SU-DHL-6 (cell line): ENCODE measurements around the gene PRDM12.

Experiments used
- H2AFZ ChIP-seq: fragments of 200-600 bp; sonication (generic); 2 replicates; pipeline ENCODE4 v1.6.1; 2014; ENCODE audit warnings: low read depth, mild to moderate bottlenecking, moderate library complexity, mixed read lengths, antibody characterized with exemption, low read length; ENCODE audit not compliant: severe bottlenecking
- H3F3A ChIP-seq: fragments of 200-600 bp; shearing (Covaris generic); 2 replicates; pipeline ENCODE4 v1.6.0; 2016; ENCODE audit warnings: antibody characterized with exemption, mild to moderate bottlenecking; ENCODE audit not compliant: insufficient read depth
- H3K27ac ChIP-seq: fragments of 200-600 bp; sonication (generic); 2 replicates; pipeline ENCODE4 v1.5.1; 2016; ENCODE audit warnings: low read depth, mild to moderate bottlenecking, low read length, moderate library complexity, mixed read lengths
- H3K27me3 ChIP-seq: fragments of 200-600 bp; sonication (generic), shearing (Covaris generic); 2 replicates; pipeline ENCODE4 v1.6.0; 2014; ENCODE audit warnings: mild to moderate bottlenecking, low read length
- H3K36me3 ChIP-seq: fragments of 200-600 bp; sonication (generic); 2 replicates; pipeline ENCODE4 v1.6.1; 2014; ENCODE audit warnings: mild to moderate bottlenecking, low read length, mixed read lengths
- H3K4me2 ChIP-seq: fragments of 300-600, 200-600 bp; shearing (Covaris generic), sonication (generic); 2 replicates; pipeline ENCODE4 v1.6.0; 2014; ENCODE audit warnings: low read length, low read depth, mild to moderate bottlenecking; ENCODE audit not compliant: poor library complexity, severe bottlenecking
- H3K4me3 ChIP-seq: fragments of 200-600 bp; sonication (generic); 2 replicates; pipeline ENCODE4 v1.5.1; 2014; ENCODE audit warnings: antibody characterized with exemption, low read length, mild to moderate bottlenecking, mixed read lengths; ENCODE audit not compliant: insufficient read depth, poor library complexity, severe bottlenecking
- H3K79me2 ChIP-seq: fragments of 200-600 bp; sonication (generic); 2 replicates; pipeline ENCODE4 v1.6.1; 2014; ENCODE audit warnings: mild to moderate bottlenecking, low read length, moderate library complexity; ENCODE audit not compliant: insufficient read depth
- H3K9ac ChIP-seq: fragments of 200-600 bp; sonication (generic); 2 replicates; pipeline ENCODE4 v1.7.0; 2014; ENCODE audit warnings: mild to moderate bottlenecking, low read length
- H3K9me2 ChIP-seq: fragments of 200-600 bp; sonication (generic); replicated peaks from 2 replicates; pipeline ENCODE4 v1.6.1; 2014; ENCODE audit warnings: low read length; ENCODE audit not compliant: insufficient read depth
- H3K9me3 ChIP-seq: fragments of 200-600 bp; sonication (generic); 2 replicates; pipeline ENCODE4 v1.6.1; 2014; ENCODE audit warnings: low read length, mixed read lengths; ENCODE audit not compliant: insufficient read depth
- H4K20me1 ChIP-seq: fragments of 200-600 bp; sonication (generic); 2 replicates; pipeline ENCODE4 v1.6.1; 2014; ENCODE audit warnings: low read depth, mild to moderate bottlenecking, antibody characterized with exemption, low read length, moderate library complexity, mixed read lengths
- EZH2phosphoT487 ChIP-seq: fragments of 200-600 bp; sonication (generic), shearing (Covaris generic); conservative IDR thresholded peaks from 2 replicates; pipeline ENCODE4 v1.6.1; 2018; ENCODE audit warnings: mild to moderate bottlenecking, antibody characterized with exemption, low read length, moderate library complexity, mixed read lengths
- TF ChIP-seq, protein P1 (sequence below): fragments of 200-600 bp; sonication (generic); IDR thresholded peaks from one replicate; pipeline ENCODE4 v1.5.1; 2017; ENCODE audit warnings: antibody characterized with exemption, mild to moderate bottlenecking, low read length, moderate library complexity; ENCODE audit not compliant: insufficient read depth, poor library complexity, severe bottlenecking

The PRDM12 gene

DNA sequence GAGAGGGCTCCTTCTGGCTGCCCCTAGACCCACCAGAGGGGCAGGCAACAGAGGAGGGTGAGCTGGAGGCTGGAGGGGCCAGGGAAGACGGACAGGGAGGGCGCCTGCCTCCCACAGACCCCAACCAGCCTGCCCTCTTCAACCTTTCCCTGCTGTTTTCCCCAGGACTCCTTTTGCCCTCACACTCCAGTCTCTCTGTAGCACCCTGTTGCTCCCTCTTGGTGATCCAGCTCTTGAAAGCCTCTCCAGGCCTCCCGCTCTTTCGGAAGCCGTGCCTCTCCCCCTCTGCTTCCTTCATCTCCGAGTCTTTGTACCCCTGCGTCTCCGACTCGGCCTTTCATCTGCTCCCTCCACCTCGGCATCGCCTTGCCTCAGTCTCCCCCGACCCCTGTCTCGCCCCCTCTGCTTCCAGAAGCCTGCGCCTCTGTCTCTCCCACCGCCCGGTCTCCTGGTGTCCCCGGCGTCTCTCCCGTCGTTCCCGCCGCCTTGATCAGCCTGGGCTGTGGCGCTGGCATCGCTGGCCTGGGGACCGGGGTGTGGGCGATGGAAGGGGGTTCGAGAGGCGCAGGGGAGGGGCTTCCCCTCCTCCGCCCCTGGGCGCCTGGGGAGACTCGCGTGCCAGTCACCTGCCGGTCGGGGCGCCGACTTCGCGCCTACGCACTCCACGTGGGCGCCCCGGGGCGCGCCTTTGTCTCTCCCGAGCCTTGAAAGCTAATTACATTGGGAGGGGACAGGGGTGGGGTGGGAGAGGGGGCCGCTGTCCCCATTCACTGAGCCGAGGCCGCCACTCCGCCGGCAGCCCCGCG, 5.3 kb upstream of the PRDM12 start:
- Histone ChIP-seq H3K27me3 (no peaks in the 10 kb centered on the region), H3K27ac (no peak overlapping the region), H3K4me2 (no peak overlapping the region), H3K9me3 (no peaks in the 10 kb centered on the region), H2AFZ (no peak overlapping the region), H3K4me3 (no peak overlapping the region), H3K9me2 (no peaks in the 10 kb centered on the region), H4K20me1 (no peaks in the 10 kb centered on the region), H3K79me2 (no peaks in the 10 kb centered on the region), H3F3A (no peaks in the 10 kb centered on the region), H3K9ac (no peak overlapping the region), H3K36me3 (no peaks in the 10 kb centered on the region)
- TF ChIP-seq, protein P1, sequence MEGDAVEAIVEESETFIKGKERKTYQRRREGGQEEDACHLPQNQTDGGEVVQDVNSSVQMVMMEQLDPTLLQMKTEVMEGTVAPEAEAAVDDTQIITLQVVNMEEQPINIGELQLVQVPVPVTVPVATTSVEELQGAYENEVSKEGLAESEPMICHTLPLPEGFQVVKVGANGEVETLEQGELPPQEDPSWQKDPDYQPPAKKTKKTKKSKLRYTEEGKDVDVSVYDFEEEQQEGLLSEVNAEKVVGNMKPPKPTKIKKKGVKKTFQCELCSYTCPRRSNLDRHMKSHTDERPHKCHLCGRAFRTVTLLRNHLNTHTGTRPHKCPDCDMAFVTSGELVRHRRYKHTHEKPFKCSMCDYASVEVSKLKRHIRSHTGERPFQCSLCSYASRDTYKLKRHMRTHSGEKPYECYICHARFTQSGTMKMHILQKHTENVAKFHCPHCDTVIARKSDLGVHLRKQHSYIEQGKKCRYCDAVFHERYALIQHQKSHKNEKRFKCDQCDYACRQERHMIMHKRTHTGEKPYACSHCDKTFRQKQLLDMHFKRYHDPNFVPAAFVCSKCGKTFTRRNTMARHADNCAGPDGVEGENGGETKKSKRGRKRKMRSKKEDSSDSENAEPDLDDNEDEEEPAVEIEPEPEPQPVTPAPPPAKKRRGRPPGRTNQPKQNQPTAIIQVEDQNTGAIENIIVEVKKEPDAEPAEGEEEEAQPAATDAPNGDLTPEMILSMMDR: no peak
- no peak for TF ChIP-seq EZH2phosphoT487

DNA sequence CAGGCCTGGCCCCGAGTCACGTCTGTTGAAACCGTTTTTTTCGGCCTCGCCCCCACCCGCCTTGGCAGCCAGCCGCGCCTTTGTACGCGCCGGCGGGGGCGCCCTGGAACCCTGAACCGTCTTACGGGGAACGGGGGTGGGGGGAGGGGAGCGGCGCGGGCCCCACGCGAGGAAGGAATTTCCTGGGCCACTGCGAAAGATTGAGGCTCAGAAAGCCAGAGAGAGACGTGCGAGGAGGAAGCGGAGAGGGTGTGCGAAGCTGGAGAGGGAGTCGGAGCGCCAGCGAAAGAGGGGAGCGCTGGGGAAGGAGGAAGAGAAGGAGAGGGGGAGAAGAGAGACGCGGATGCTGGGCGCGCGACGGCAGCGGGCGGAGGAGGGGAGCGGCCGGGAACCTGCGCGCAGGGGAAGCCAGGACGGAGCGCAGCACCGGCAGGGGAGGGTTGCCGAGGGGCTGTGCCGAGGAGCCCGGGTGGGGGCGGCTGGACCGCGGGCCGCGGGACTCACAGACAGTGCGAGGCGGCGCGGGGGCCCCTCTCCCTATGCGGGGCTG, 4.6 kb upstream of the PRDM12 start:
- no peak overlapping the region for H3K4me3 ChIP-seq

DNA sequence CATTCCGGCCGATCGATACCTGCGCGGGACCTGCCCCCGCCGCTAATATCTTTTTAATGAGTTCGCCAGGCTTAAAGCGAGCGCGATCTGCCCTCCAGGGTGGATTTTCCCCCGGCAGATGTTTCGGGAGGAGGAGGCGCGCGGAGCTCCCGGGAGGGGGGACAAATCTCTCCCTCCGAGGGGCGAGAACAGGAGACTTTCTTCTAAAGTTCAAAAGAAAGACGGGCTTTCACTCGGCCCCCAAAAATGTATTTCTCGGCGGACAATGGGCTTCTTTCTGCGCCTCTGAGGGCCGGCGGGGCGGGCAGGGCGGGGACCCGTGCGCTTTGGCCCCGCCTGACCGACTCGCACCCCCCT, 4.1 kb upstream of the PRDM12 start:
- H3K27me3 ChIP-seq: no peaks in the 10 kb centered on the region

More for the DNA sequence above, 4.6 kb upstream of the PRDM12 start:
- Histone ChIP-seq H3K27me3 (no peaks in the 10 kb centered on the region), H2AFZ (no peak overlapping the region), H3K9me2 (no peaks in the 10 kb centered on the region), H3K4me2 (no peak overlapping the region), H3F3A (no peaks in the 10 kb centered on the region), H3K9me3 (no peaks in the 10 kb centered on the region), H3K9ac (no peak overlapping the region), H3K36me3 (no peaks in the 10 kb centered on the region), H3K79me2 (no peaks in the 10 kb centered on the region), H4K20me1 (no peaks in the 10 kb centered on the region), H3K27ac (no peak overlapping the region)
- TF ChIP-seq, protein P1: no peak

More for the DNA sequence above, 4.1 kb upstream of the PRDM12 start:
- H3K9ac ChIP-seq: no peak overlapping the region
- no peaks in the 10 kb centered on the region for H3K9me2 ChIP-seq
- no peaks in the 10 kb centered on the region for H3K9me3 ChIP-seq
- H2AFZ ChIP-seq: no peak overlapping the region
- no peak overlapping the region for H3K27ac ChIP-seq
- TF ChIP-seq EZH2phosphoT487: no peak
- TF ChIP-seq, protein P1: no peak
- H4K20me1 ChIP-seq: no peaks in the 10 kb centered on the region
- H3F3A ChIP-seq: no peaks in the 10 kb centered on the region
- H3K4me2 ChIP-seq: no peak overlapping the region
- H3K4me3 ChIP-seq: no peak overlapping the region
- H3K79me2 ChIP-seq: no peaks in the 10 kb centered on the region
- H3K36me3 ChIP-seq: no peaks in the 10 kb centered on the region
